Fibroblast of lung (primary cell): Measurements from ENCODE around the gene CCDC138.

Experiments used
- CTCF ChIP-seq, 2 donors: IDR thresholded peaks in 1 of 2; conservative IDR thresholded peaks in 1 of 2; 1 replicate in 1 of 2; 2 replicates in 1 of 2; pipeline ENCODE4 v1.5.1; 2011 to 2012; ENCODE audit warnings: low read length in 2 of 2, control low read depth in 1 of 2, inconsistent platforms in 1 of 2, low read depth in 1 of 2, mild to moderate bottlenecking in 1 of 2
- EZH2 ChIP-seq: IDR thresholded peaks from 2 replicates; pipeline ENCODE4 v1.5.1; 2012; ENCODE audit warnings: low read length, control low read depth, mild to moderate bottlenecking; ENCODE audit errors: missing control alignments

DNA sequence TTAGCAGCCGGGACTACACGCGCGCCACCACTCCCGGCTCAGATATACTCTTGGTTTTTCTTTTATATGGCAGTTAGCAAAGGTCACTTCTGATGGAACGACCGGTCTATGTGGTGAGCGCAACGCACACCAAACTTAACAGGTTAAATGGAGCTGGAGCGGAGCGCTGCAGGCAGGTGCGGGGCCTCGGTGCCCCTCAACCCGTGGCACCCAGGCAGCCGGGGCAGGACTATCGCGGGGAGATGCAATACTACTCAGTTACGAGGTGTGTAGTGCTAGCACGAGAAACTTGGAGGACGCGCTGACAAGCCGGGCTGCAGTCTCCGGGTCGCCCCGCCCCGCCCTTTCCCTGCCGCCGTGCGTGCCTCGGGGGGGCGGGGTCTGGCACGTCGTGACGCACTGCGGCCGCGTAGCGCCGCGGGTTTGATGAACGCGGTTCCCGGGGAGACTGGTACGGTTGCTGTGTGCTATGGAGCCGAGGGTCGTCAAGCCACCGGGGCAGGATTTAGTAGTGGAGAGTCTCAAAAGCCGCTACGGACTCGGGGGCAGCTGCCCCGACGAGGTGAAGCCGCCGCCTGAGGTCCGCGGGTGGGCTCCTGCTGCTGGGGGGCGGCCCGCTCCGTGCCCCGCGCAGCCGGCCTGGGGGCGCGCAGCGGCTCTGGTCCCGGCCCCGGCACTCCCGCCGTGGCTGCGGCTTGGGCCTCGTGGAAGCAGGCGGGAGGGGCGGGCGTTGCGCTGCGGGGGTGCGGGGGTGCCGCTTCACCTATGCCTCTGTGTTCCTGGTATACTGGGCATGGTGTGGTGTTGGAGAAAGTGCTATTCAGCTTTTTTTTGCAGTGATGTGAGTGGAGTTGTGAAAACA lies at the start of gene CCDC138:
- TF ChIP-seq CTCF (conservative IDR thresholded peaks at IDR 0.05 in 1 of 2, IDR thresholded peaks at IDR 0.05 in 1 of 2; ENCODE audit: low read depth in 1 of 2, low read length in 2 of 2) (no peak), EZH2 (no peak)
